GM19328 (cell line): ENCODE results near the gene SPEF2.
"Not testable (repeated sequence)": the region's sequence is repeated elsewhere in the genome, so short reads cannot be mapped to it uniquely, and the experiment has no call there.

Experiments used
- ATAC-seq: cut with Tn5 transposase; IDR thresholded peaks from one replicate; pipeline ENCODE4 v1.9.1; 2021; ENCODE audit warnings: mild to moderate bottlenecking, moderate library complexity; ENCODE audit not compliant: unreplicated experiment

Gene SPEF2

GRCh38 chr5:35850967-35851680 is 233.5 kb downstream of the SPEF2 start:
- no peak for ATAC-seq

GRCh38 chr5:35852084-35852734 is 234.5 kb downstream of the SPEF2 start:
- ATAC-seq = no peak

GRCh38 chr5:35852773-35853172 is 235.1 kb downstream of the SPEF2 start:
- ATAC-seq = no peak

- ATAC-seq = no peak
These were observed 236.0 kb downstream of the SPEF2 start for GRCh38 chr5:35853631-35854030.

GRCh38 chr5:35854248-35854647 is 236.6 kb downstream of the SPEF2 start:
- no peak for ATAC-seq

- ATAC-seq = no peak
These were observed 237.5 kb downstream of the SPEF2 start for GRCh38 chr5:35855187-35855586.

GRCh38 chr5:35856186-35856764 is 238.6 kb downstream of the SPEF2 start:
- ATAC-seq = not testable (repeated sequence)

- ATAC-seq = peak; percentile 39
These were observed 239.2 kb downstream of the SPEF2 start, which contains the start of gene IL7R for GRCh38 chr5:35856765-35857351. Gene IL7R (plus strand): TSS chr5:35856891. CDS start chr5:35856978, 87 bp downstream.

GRCh38 chr5:35857606-35858205 is 240.0 kb downstream of the SPEF2 start:
- ATAC-seq = no peak

GRCh38 chr5:35859101-35859661 is 241.5 kb downstream of the SPEF2 start:
- ATAC-seq = no peak

- no peak for ATAC-seq
These were observed 243.0 kb downstream of the SPEF2 start for GRCh38 chr5:35860686-35861085.

- ATAC-seq = no peak
These were observed 244.1 kb downstream of the SPEF2 start for GRCh38 chr5:35861718-35862117.

- no peak for ATAC-seq
These were observed 244.5 kb downstream of the SPEF2 start for GRCh38 chr5:35862126-35862525.

- ATAC-seq = no peak
These were observed 245.5 kb downstream of the SPEF2 start for GRCh38 chr5:35863159-35863558.
